H1 (cell line): ENCODE results near the gene MBIP. TPM values are rescaled to one million over a fixed set of nuclear protein-coding genes. Genes with fewer than 3 reads are reported as not detected.

Experiments
- CTCF ChIA-PET: fragments of 300-600 bp; sonication (Branson Sonifier 250); formaldehyde crosslinking; loops from one replicate; lab custom pipeline; 2021; ENCODE audit not compliant: partially characterized antibody; lab: Charles Lee
- POLR2A ChIA-PET: fragments of 300-600 bp; sonication (Branson Sonifier 250); formaldehyde crosslinking; loops from one replicate; lab custom pipeline; 2021; ENCODE audit warnings: inconsistent platforms; ENCODE audit not compliant: partially characterized antibody; lab: Charles Lee
- DNase-seq, 2 experiments: peaks; one replicate each; pipeline versions ENCODE4 v3.0.0 to v3.0.0-alpha.2; 2010 to 2022; ENCODE audit warnings: low spot score in 2 of 2, low read depth in 1 of 2, mixed read lengths in 1 of 2
- FAIRE-seq: peaks from 2 replicates; lab custom pipeline; 2011; peaks lifted over from hg19 to GRCh38; lab: Jason Lieb, UNC
- H2AFZ ChIP-seq: 2 replicates; pipeline ENCODE4 v1.8.1; 2012; ENCODE audit warnings: low read length, inconsistent platforms
- H2AK5ac ChIP-seq: 2 replicates; pipeline ENCODE4 v1.6.1; 2013; ENCODE audit warnings: low read depth, low read length
- H2BK120ac ChIP-seq: replicated peaks from 2 replicates; pipeline ENCODE3; 2013; ENCODE audit warnings: low read depth, low read length, inconsistent platforms
- H2BK12ac ChIP-seq: 2 replicates; pipeline ENCODE4 v1.6.1; 2013; ENCODE audit warnings: low read depth, low read length
- H2BK15ac ChIP-seq: 2 replicates; pipeline ENCODE4 v1.6.1; 2013; ENCODE audit warnings: low read length
- H2BK20ac ChIP-seq: 2 replicates; pipeline ENCODE4 v1.6.1; 2013; ENCODE audit warnings: low read length
- H2BK5ac ChIP-seq: 2 replicates; pipeline ENCODE4 v1.6.1; 2013; ENCODE audit warnings: low read depth, low read length
- H3K14ac ChIP-seq: 2 replicates; pipeline ENCODE4 v1.6.1; 2013; ENCODE audit warnings: inconsistent platforms; ENCODE audit not compliant: insufficient read length
- H3K18ac ChIP-seq: 2 replicates; pipeline ENCODE4 v1.6.1; 2013; ENCODE audit warnings: low read length; ENCODE audit errors: extremely low read depth
- H3K23ac ChIP-seq: 2 replicates; pipeline ENCODE4 v1.6.1; 2013; ENCODE audit warnings: inconsistent platforms; ENCODE audit not compliant: insufficient read length
- H3K23me2 ChIP-seq: 2 replicates; pipeline ENCODE4 v1.6.1; 2013; ENCODE audit warnings: low read depth, low read length
- H3K27ac ChIP-seq: 2 replicates; pipeline ENCODE4 v1.6.1; 2011; ENCODE audit warnings: low read depth, low read length, inconsistent platforms
- H3K27me3 ChIP-seq, 4 experiments: replicated peaks in 1 of 4; 1 replicate in 1 of 4; 2 replicates in 3 of 4; pipeline versions ENCODE4 v1.6.1 to v1.8.1; 2011 to 2013; ENCODE audit warnings: low read length in 3 of 4, mild to moderate bottlenecking in 3 of 4, inconsistent platforms in 2 of 4, mixed read lengths in 2 of 4, moderate library complexity in 1 of 4; ENCODE audit not compliant: control insufficient read depth in 3 of 4, insufficient read depth in 3 of 4; ENCODE audit errors: extremely low read depth in 1 of 4
- H3K36me3 ChIP-seq, 4 experiments: 2 replicates each; pipeline versions ENCODE4 v1.6.1 to v1.8.1; 2011 to 2013; ENCODE audit warnings: mild to moderate bottlenecking in 4 of 4, low read length in 3 of 4, moderate library complexity in 2 of 4, control low read depth in 1 of 4, inconsistent platforms in 1 of 4; ENCODE audit not compliant: insufficient read depth in 4 of 4, control insufficient read depth in 2 of 4
- H3K4ac ChIP-seq: replicated peaks from 2 replicates; pipeline ENCODE3; 2013; ENCODE audit warnings: low read length, low read depth, mixed read lengths, inconsistent platforms; ENCODE audit not compliant: insufficient read length
- H3K4me1 ChIP-seq, 4 experiments: replicated peaks in 1 of 4; 1 replicate in 1 of 4; 2 replicates in 3 of 4; pipeline versions ENCODE4 v1.6.1 to v1.8.1; 2011 to 2013; ENCODE audit warnings: low read length in 3 of 4, inconsistent platforms in 2 of 4, mixed read lengths in 1 of 4; ENCODE audit not compliant: insufficient read depth in 4 of 4, control insufficient read depth in 3 of 4
- H3K4me2 ChIP-seq, 2 experiments: 2 replicates each; pipeline versions ENCODE4 v1.6.1 to v1.8.1; 2011 to 2013; ENCODE audit warnings: low read depth in 2 of 2, low read length in 2 of 2, control low read depth in 1 of 2, inconsistent platforms in 1 of 2, mild to moderate bottlenecking in 1 of 2; ENCODE audit not compliant: insufficient read depth in 1 of 2
- H3K4me3 ChIP-seq, 4 experiments: fragments of 200-600, 300-600 bp in 1 of 4; sonication (generic), shearing (Covaris generic), sonication (Bioruptor Twin) in 1 of 4; 2 replicates each; pipeline versions ENCODE4 v1.5.1 to v1.8.1; 2011 to 2016; ENCODE audit warnings: low read length in 4 of 4, low read depth in 3 of 4, control low read depth in 2 of 4, inconsistent platforms in 2 of 4, mild to moderate bottlenecking in 2 of 4, mixed read lengths in 1 of 4, moderate library complexity in 1 of 4; ENCODE audit not compliant: insufficient read depth in 2 of 4; ENCODE audit errors: extremely low read depth in 1 of 4
- H3K56ac ChIP-seq: replicated peaks from 2 replicates; pipeline ENCODE3; 2013; ENCODE audit warnings: low read depth, mild to moderate bottlenecking, mixed read lengths, low read length, inconsistent platforms; ENCODE audit not compliant: insufficient read length
- H3K79me1 ChIP-seq: 2 replicates; pipeline ENCODE4 v1.6.1; 2013; ENCODE audit warnings: low read depth, low read length, control low read depth
- H3K79me2 ChIP-seq, 2 experiments: 2 replicates each; pipeline versions ENCODE4 v1.6.1 to v1.8.1; 2012 to 2013; ENCODE audit warnings: low read length in 2 of 2, mild to moderate bottlenecking in 2 of 2, inconsistent platforms in 1 of 2; ENCODE audit not compliant: insufficient read depth in 2 of 2, control insufficient read depth in 1 of 2
- H3K9ac ChIP-seq, 4 experiments: replicated peaks in 1 of 4; 1 replicate in 1 of 4; 2 replicates in 3 of 4; pipeline versions ENCODE4 v1.6.1 to v1.8.1; 2011 to 2013; ENCODE audit warnings: low read depth in 3 of 4, low read length in 3 of 4, control low read depth in 2 of 4, mild to moderate bottlenecking in 2 of 4, moderate library complexity in 2 of 4, inconsistent platforms in 1 of 4; ENCODE audit errors: extremely low read depth in 1 of 4
- H3K9me3 ChIP-seq, 2 experiments: 2 replicates each; pipeline versions ENCODE4 v1.6.1 to v1.8.1; 2012 to 2013; ENCODE audit warnings: mild to moderate bottlenecking in 2 of 2, moderate library complexity in 2 of 2, control low read depth in 1 of 2, inconsistent platforms in 1 of 2, low read depth in 1 of 2, low read length in 1 of 2, mixed read lengths in 1 of 2; ENCODE audit not compliant: insufficient read depth in 2 of 2
- H4K20me1 ChIP-seq, 2 experiments: replicated peaks in 1 of 2; 2 replicates each; pipeline versions ENCODE3 to v1.8.1; 2011 to 2013; ENCODE audit warnings: inconsistent platforms in 2 of 2, low read length in 2 of 2, mild to moderate bottlenecking in 1 of 2; ENCODE audit not compliant: insufficient read depth in 2 of 2, control insufficient read depth in 1 of 2
- H4K5ac ChIP-seq: 2 replicates; pipeline ENCODE4 v1.6.1; 2013; ENCODE audit warnings: low read length, low read depth, mixed read lengths, inconsistent platforms; ENCODE audit not compliant: insufficient read length
- H4K8ac ChIP-seq: 2 replicates; pipeline ENCODE4 v1.8.0; 2013; ENCODE audit warnings: mild to moderate bottlenecking, moderate library complexity, low read length, inconsistent platforms; ENCODE audit not compliant: insufficient read depth; ENCODE audit errors: extremely low read depth
- H4K91ac ChIP-seq: replicated peaks from 2 replicates; pipeline ENCODE3; 2013; ENCODE audit warnings: low read length, mixed read lengths, inconsistent platforms; ENCODE audit not compliant: insufficient read length
- CHD2 ChIP-seq: IDR thresholded peaks from 2 replicates; pipeline ENCODE4 v1.6.1; 2012; ENCODE audit warnings: low read length, improper control_type of control experiment
- CTCF ChIP-seq, 3 experiments: IDR thresholded peaks; 1 replicate in 2 of 3; 2 replicates in 1 of 3; pipeline versions ENCODE4 v1.5.1 to v1.6.1; 2011; ENCODE audit warnings: low read length in 3 of 3, mild to moderate bottlenecking in 3 of 3, inconsistent platforms in 2 of 3, low read depth in 1 of 3, moderate library complexity in 1 of 3; ENCODE audit not compliant: insufficient read depth in 1 of 3; ENCODE audit errors: control extremely low read depth in 1 of 3
- GABPA ChIP-seq: IDR thresholded peaks from 2 replicates; pipeline ENCODE4 v1.6.1; 2011; ENCODE audit warnings: mild to moderate bottlenecking, low read length, moderate library complexity, borderline replicate concordance; ENCODE audit not compliant: insufficient read depth
- GTF2F1 ChIP-seq: IDR thresholded peaks from 2 replicates; pipeline ENCODE4 v1.6.1; 2012; ENCODE audit warnings: low read depth, low read length, improper control_type of control experiment, borderline replicate concordance
- NANOG ChIP-seq: IDR thresholded peaks from 2 replicates; pipeline ENCODE4 v1.6.1; 2011; ENCODE audit warnings: low read length, low read depth, mild to moderate bottlenecking, inconsistent platforms; ENCODE audit not compliant: insufficient read depth, poor library complexity, severe bottlenecking
- NRF1 ChIP-seq: IDR thresholded peaks from 2 replicates; pipeline ENCODE4 v1.6.1; 2011; ENCODE audit warnings: mild to moderate bottlenecking, low read depth, low read length, improper control_type of control experiment
- TAF1 ChIP-seq: IDR thresholded peaks from 2 replicates; pipeline ENCODE4 v1.6.1; 2011; ENCODE audit warnings: mild to moderate bottlenecking, low read depth, low read length
- YY1 ChIP-seq: IDR thresholded peaks from 2 replicates; pipeline ENCODE4 v1.6.1; 2011; ENCODE audit warnings: low read depth, mild to moderate bottlenecking, low read length
- WGBS, 2 experiments: shearing (Covaris generic) in 1 of 2; methylation state at CpG; one replicate each; pipeline versions ENCODE4 v1.1.6 to v1.1.7; 2013 to 2015; ENCODE audit warnings: low lambda C conversion rate in 2 of 2, mixed read lengths in 2 of 2, inconsistent platforms in 1 of 2, low coverage in 1 of 2, missing lambda C conversion rate in 1 of 2; ENCODE audit not compliant: insufficient replicate concordance in 2 of 2, insufficient coverage in 1 of 2, insufficient read length in 1 of 2; ENCODE audit errors: extremely low coverage in 1 of 2, missing lambda C conversion rate in 1 of 2; 5-methylcytosine and 5-hydroxymethylcytosine counted together
- polyA plus RNA-seq, 7 experiments: library from polyadenylated mRNA; depleted of rRNA in 3 of 7; stranded (reverse) in 5 of 7; unstranded in 2 of 7; fragments of >200 nt in 5 of 7; fragments of 200-250 nt in 2 of 7; gene quantifications; 1 replicate in 5 of 7; 2 replicates in 1 of 7; 4 replicates in 1 of 7; pipeline versions ENCODE4 v1.2.1 to v1.2.3, GENCODE V29; 2011 to 2013; ENCODE audit warnings: missing spikeins in 2 of 7, mixed read lengths in 2 of 7
- total RNA-seq: library from RNA; stranded (reverse); fragmentation: NEBNext Ultra II Directional; extraction: Animal tissue kit (Norgen Biotek cat#: 25700); gene quantifications from 2 replicates; pipeline ENCODE4 v1.2.1, GENCODE V29; 2021
- TF ChIP-seq, protein P1 (sequence below): IDR thresholded peaks from 2 replicates; pipeline ENCODE4 v1.6.1; 2011; ENCODE audit warnings: low read length, improper control_type of control experiment

MBIP gene
- total and polyA plus RNA-seq, 2 of the 8 experiments (the other 6 are each of a cell fraction or from before 2014, with no cell fraction given): 15.0 to 27.4 TPM

- 98 to 100% methylated on average over 1 to 2 of the region's 2 CpGs for whole genome bisulfite sequencing, 2 experiments
- no peak overlapping the region for H3K4ac ChIP-seq
- H3K4me2 ChIP-seq: no peak overlapping the region; a peak in 1 of 4 replicates
- CTCF ChIA-PET: interaction anchor here (0.9 to 3.2 kb wide), 5 partner anchors 15 to 201 kb away, joined by 3 to 11 read pairs (median 8); no protein-coding TSS in a partner anchor
- no peak overlapping the region for H2AFZ ChIP-seq
- no peak overlapping the region for H2BK12ac ChIP-seq
- H3K79me1 ChIP-seq: no peaks in the 10 kb centered on the region
- no peak overlapping the region for H2BK5ac ChIP-seq
- H2BK15ac ChIP-seq: no peak overlapping the region
- H3K4me1 ChIP-seq: peaks cover 6 to 35% (median 27%) of the 10 kb centered on the region in 4 experiments; a peak in 6 of 7 replicates
- no peak overlapping the region for H3K4me3 ChIP-seq
- no peak overlapping the region for H3K14ac ChIP-seq
- POLR2A ChIA-PET: interaction anchor here (1.1 to 2.3 kb wide), 2 partner anchors 10 to 15 kb away, joined by 5 to 8 read pairs; no protein-coding TSS in a partner anchor
- no peak overlapping the region for H3K23ac ChIP-seq
- H4K20me1 ChIP-seq: no peaks in the 10 kb centered on the region
- H4K5ac ChIP-seq: no peak overlapping the region
- H2AK5ac ChIP-seq: no peak overlapping the region; the same call in 1 of the 2 replicates
- no peak overlapping the region for H2BK120ac ChIP-seq
- H3K18ac ChIP-seq: no peak overlapping the region
- H3K27me3 ChIP-seq: peaks cover 0 to 3% (median 0%) of the 10 kb centered on the region in 4 experiments; a peak in 1 of 7 replicates
- no peak overlapping the region for H2BK20ac ChIP-seq
- no peak overlapping the region for H3K56ac ChIP-seq
- no peak overlapping the region for H3K9ac ChIP-seq
- peaks cover 3% of the 10 kb centered on the region for H3K23me2 ChIP-seq
- FAIRE-seq (no peak), DNase-seq (no peak)
- no peak overlapping the region for H3K27ac ChIP-seq
- H3K36me3 ChIP-seq: no peaks in the 10 kb centered on the region
- no peaks in the 10 kb centered on the region for H3K9me3 ChIP-seq
- no peak overlapping the region for H4K91ac ChIP-seq
- H4K8ac ChIP-seq: no peak overlapping the region
- no peaks in the 10 kb centered on the region for H3K79me2 ChIP-seq
- TF ChIP-seq YY1 (no peak), CHD2 (no peak), CTCF (IDR thresholded peaks at IDR 0.05; ENCODE audit: control extremely low read depth in 1 of 3, insufficient read depth in 1 of 3, low read depth in 1 of 3, low read length in 3 of 3) (no peak), TAF1 (no peak), NANOG (no peak), NRF1 (no peak), GTF2F1 (no peak), GABPA (no peak)
- TF ChIP-seq, protein P1, sequence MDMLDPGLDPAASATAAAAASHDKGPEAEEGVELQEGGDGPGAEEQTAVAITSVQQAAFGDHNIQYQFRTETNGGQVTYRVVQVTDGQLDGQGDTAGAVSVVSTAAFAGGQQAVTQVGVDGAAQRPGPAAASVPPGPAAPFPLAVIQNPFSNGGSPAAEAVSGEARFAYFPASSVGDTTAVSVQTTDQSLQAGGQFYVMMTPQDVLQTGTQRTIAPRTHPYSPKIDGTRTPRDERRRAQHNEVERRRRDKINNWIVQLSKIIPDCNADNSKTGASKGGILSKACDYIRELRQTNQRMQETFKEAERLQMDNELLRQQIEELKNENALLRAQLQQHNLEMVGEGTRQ: no peak
Observed at GRCh38 chr14:36270191-36270590, 50.2 kb downstream of the MBIP start.
